Osteocyte (in vitro differentiated cells): ENCODE results near the gene DCP1A. TPM values are rescaled to one million over a fixed set of nuclear protein-coding genes. Genes with fewer than 3 reads are reported as not detected.

Source experiments
- DNase-seq: peaks from one replicate; pipeline ENCODE4 v3.0.0; 2021; ENCODE audit warnings: mixed read lengths; ENCODE audit not compliant: unreplicated experiment; ENCODE audit errors: extremely low spot score
- H3K27ac Mint-ChIP-seq: one replicate; pipeline ENCODE4 v1.8.0; 2021; ENCODE audit warnings: mild to moderate bottlenecking, mixed read lengths; ENCODE audit not compliant: unreplicated experiment
- H3K27me3 Mint-ChIP-seq: one replicate; pipeline ENCODE4 v1.8.0; 2021; ENCODE audit warnings: mixed read lengths; ENCODE audit not compliant: unreplicated experiment
- H3K36me3 Mint-ChIP-seq: one replicate; pipeline ENCODE4 v1.8.0; 2021; ENCODE audit warnings: mixed read lengths; ENCODE audit not compliant: unreplicated experiment
- H3K4me1 Mint-ChIP-seq: one replicate; pipeline ENCODE4 v1.8.0; 2021; ENCODE audit warnings: mixed read lengths; ENCODE audit not compliant: unreplicated experiment
- H3K4me3 Mint-ChIP-seq: one replicate; pipeline ENCODE4 v1.8.0; 2021; ENCODE audit warnings: mild to moderate bottlenecking, moderate library complexity, mixed read lengths; ENCODE audit not compliant: unreplicated experiment
- H3K9me3 Mint-ChIP-seq: one replicate; pipeline ENCODE4 v1.8.0; 2021; ENCODE audit warnings: mixed read lengths; ENCODE audit not compliant: unreplicated experiment
- total RNA-seq: library from RNA; stranded (reverse); gene quantifications from 2 replicates; pipeline ENCODE4 v1.2.1, GENCODE V29; 2021
- TF ChIP-seq, protein P1 (sequence below): fragments of 200-600 bp; sonication (generic); IDR thresholded peaks from 2 replicates; pipeline ENCODE4 v1.5.0; 2021; ENCODE audit warnings: antibody characterized with exemption, mild to moderate bottlenecking, moderate library complexity

DCP1A gene
- total RNA-seq, 1 donor from 2014 or later, result 24.2 TPM

DNA sequence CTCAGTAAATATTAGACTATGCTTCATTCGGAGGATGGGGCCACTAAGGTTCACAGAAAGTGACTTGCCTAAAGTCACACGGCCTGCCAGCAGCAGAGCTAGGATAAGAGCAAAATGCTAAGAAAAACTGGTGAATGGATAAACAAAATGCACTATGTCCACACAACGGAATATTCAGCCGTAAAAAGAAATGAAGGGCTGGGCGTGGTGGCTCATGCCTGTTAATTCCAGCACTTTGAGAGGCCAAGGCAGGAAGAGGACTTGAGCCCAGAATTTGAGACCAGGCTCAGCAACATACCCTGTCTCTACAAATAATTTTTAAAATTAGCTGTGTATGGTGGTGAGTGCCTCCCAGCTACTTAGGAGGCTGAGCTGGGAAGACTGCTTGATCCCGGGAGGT is 99.2 kb downstream of the DCP1A start:
- Mint-ChIP-seq H3K4me3 (no peak overlapping the region), H3K27me3 (no peaks in the 10 kb centered on the region), H3K27ac (peak overlapping the region; percentile 35), H3K9me3 (no peaks in the 10 kb centered on the region), H3K36me3 (peaks cover 17% of the 10 kb centered on the region), H3K4me1 (peaks cover 78% of the 10 kb centered on the region)
- TF ChIP-seq, protein P1, sequence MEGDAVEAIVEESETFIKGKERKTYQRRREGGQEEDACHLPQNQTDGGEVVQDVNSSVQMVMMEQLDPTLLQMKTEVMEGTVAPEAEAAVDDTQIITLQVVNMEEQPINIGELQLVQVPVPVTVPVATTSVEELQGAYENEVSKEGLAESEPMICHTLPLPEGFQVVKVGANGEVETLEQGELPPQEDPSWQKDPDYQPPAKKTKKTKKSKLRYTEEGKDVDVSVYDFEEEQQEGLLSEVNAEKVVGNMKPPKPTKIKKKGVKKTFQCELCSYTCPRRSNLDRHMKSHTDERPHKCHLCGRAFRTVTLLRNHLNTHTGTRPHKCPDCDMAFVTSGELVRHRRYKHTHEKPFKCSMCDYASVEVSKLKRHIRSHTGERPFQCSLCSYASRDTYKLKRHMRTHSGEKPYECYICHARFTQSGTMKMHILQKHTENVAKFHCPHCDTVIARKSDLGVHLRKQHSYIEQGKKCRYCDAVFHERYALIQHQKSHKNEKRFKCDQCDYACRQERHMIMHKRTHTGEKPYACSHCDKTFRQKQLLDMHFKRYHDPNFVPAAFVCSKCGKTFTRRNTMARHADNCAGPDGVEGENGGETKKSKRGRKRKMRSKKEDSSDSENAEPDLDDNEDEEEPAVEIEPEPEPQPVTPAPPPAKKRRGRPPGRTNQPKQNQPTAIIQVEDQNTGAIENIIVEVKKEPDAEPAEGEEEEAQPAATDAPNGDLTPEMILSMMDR, result no peak
- no peak for DNase-seq

DNA sequence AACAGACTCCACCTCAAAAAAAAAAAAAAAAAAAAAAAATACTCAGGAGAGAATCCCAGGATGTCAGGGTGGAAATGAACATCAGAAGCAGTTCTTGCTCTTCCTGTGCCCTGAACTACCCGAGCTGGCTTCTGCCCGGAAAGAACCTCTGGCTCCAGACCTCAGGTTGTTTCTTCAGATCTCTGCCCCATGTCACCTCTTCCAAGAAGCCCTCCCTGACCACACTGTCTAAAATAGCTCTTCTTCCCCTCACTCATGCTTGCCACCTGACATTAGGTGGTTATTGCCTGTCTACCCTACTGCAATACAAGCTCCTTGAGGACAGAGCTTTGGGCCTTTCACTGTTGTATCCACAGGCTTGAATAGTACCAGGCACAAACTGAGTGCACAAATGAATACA is 99.7 kb downstream of the DCP1A start:
- no peak for DNase-seq
- TF ChIP-seq, protein P1, result no peak
- H3K4me3 Mint-ChIP-seq, result no peak overlapping the region
- H3K36me3 Mint-ChIP-seq, result peaks cover 16% of the 10 kb centered on the region
- peaks cover 78% of the 10 kb centered on the region for H3K4me1 Mint-ChIP-seq
- no peaks in the 10 kb centered on the region for H3K27me3 Mint-ChIP-seq
- H3K27ac Mint-ChIP-seq, result peak overlapping the region; percentile 40
- H3K9me3 Mint-ChIP-seq, result no peaks in the 10 kb centered on the region

DNA sequence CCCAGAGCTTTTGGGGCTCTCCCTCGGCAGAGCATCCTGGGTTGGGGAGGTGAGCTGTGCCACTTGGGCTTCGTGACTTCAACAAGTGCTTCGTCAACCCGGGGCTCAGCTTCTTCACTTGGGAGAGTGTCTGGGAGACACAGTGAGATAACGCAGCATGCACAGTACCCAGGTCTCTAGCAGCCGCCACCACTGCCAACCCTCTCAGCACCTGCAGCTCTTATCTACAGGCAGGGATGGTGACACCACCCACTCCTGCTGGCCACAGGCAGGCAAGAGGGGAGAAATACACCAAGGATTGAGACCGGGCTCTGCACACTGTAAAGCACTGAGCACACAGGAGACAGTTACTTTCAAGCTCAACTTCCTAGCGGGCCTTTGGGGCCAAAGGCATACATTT is 103.1 kb downstream of the DCP1A start:
- Mint-ChIP-seq H3K4me1 (peaks cover 69% of the 10 kb centered on the region), H3K27me3 (no peaks in the 10 kb centered on the region), H3K27ac (peak overlapping the region; percentile 84), H3K36me3 (peaks cover 33% of the 10 kb centered on the region), H3K4me3 (no peak overlapping the region), H3K9me3 (no peaks in the 10 kb centered on the region)
- TF ChIP-seq, protein P1, result no peak
- no peak for DNase-seq

DNA sequence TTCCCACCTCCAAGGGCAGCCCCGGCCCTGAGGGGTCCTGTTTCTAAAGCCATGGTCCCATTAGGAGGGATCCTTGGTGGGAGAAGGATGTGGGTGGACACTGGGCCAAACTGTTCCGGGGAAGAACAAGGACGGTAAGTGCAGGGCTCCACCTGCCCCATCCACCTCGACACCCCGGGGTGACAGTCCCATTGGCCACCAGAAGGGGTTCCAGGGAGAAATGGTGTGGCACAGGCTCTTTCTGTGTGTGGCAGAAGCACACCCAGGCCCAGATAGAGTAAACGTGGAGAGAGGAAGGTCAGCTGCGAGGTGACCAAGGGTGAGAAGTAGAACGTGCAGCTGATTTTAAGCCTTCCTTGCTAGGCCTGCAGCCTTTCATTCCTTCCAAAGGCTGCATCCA is 103.6 kb downstream of the DCP1A start:
- TF ChIP-seq, protein P1, result no peak
- Mint-ChIP-seq H3K27ac (peak overlapping the region; percentile 84), H3K36me3 (peaks cover 36% of the 10 kb centered on the region), H3K4me3 (no peak overlapping the region), H3K4me1 (peaks cover 74% of the 10 kb centered on the region), H3K9me3 (no peaks in the 10 kb centered on the region), H3K27me3 (no peaks in the 10 kb centered on the region)
- DNase-seq, result no peak

DNA sequence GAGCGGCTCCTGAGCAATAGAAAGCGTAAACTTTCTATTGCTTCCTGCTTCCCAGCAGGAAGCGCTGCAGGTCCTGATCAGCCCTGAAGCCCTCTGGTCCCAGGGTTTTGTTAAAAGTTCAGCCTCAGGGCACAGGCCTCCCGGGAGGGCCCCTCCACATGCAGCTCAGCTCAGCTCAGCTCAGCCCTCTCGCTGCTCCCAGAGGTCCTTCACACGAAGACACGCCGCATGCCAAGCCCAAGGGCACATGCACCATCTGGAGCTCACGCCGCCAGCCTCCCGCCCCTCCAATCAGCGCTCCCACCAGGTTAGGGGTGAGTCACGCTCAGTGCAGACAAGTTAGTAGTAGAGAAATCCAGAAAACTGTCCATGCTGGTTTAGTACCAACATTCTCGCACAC is 104.2 kb downstream of the DCP1A start:
- Mint-ChIP-seq H3K27me3 (no peaks in the 10 kb centered on the region), H3K4me1 (peaks cover 74% of the 10 kb centered on the region), H3K27ac (peak overlapping the region; percentile 84), H3K36me3 (peaks cover 36% of the 10 kb centered on the region), H3K4me3 (peak overlapping the region; percentile 5), H3K9me3 (no peaks in the 10 kb centered on the region)
- TF ChIP-seq, protein P1, result peak; percentile 11
- peak; percentile 93 for DNase-seq
